ENCODE measurements around the gene MSMO1.

MSMO1 gene

DNA sequence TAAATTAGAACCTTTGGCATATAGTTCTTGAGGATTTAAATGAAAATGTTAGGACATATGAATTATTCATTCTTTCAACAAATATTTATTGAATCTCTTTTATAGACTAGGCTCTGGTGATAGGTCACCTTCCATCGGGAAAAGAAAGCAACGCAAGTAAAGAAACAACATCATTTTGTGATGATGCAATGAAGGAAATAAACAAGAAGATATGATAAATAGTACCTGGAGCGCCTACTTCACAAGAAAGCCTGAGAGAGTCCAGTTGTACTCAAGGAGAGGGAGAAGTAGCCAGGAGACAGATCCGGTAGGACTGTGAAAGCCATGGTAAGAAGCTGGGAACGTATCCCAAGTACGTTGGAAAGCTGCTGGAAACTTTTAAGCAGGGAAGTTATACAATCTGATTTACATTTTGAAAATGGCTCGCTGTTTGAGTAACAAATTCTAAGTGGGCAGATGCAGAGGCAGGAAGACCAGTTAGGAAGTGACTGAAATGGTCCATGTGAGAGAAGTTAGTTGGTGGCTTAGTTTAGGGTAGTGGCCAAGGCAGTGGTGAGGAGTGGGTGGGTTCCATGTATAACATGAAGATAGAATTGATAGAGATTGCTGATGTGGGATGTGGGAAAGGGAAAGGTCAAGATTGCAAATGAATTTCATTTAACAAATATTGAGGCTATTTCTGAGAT is 33.7 kb downstream of the MSMO1 start:
- no peak for DNase-seq (ENCODE audit: low read depth)

DNA sequence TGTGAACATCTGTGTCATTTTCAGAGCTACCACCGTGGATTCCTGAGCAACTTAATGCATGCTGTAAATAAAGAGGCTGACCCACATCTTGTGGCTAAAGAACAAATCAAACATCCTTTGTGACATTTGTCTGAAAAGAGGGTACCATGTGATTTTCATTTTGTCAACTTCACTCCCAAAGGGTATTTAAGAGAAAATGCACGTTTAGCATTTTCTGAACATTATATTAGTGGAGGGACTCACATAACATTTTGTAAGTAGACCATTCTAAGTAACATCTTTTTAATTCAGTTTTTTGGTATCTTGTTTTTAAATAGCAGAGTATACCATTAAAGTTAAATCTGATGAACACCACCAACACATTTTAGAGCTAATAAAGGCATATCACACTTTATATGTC is 34.3 kb downstream of the MSMO1 start:
- DNase-seq (ENCODE audit: low read depth) = no peak

DNA sequence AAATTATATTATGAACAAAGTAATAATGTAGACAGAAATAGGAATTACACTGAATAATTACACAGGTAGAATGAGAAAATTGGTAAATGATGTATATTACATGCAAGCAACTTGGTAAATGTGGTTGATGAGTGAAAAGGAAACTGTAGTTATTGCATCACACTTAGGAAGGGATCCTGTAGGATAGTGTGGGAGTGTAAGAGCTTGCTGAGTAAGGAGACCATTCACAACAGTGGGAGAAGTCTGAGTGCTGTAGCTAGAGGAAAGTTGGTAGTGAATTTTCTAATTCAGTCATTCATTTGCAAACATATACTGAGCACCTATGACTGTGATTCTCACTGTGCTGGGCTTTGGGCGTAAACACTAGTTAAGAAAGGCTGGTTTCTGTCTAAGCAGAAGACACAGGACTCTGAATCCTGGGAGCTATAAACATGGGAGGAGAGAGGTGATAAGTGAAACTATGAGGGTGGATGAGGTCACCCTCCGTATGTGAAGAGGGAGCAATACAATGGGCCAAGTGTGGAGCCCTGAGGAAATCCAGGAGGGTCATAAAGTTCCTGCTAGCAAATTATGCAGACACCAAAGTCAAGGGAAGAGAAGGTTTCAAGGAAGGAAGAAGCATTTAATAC is 37.1 kb downstream of the MSMO1 start:
- DNase-seq (ENCODE audit: low read depth) = no peak

DNA sequence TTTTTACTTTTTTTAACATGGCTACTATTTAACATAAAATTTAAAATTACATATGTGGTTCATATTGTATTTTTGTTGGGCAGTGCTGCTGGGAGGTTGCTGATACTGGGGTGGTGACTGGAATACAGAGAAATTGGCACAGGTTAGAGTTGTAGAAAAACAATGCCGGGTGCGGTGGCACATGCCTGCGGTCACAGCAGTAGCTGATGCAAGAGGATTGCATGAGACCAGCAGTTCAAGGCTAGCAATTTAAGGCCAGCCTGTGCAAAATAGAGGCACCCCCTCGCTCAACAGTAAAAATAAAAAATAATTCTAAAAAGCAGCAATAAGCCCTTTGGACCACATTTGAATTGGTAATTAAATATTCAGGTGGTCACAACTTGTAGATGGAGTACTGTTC is 39.6 kb downstream of the MSMO1 start:
- no peak for DNase-seq (ENCODE audit: low read depth)

DNA sequence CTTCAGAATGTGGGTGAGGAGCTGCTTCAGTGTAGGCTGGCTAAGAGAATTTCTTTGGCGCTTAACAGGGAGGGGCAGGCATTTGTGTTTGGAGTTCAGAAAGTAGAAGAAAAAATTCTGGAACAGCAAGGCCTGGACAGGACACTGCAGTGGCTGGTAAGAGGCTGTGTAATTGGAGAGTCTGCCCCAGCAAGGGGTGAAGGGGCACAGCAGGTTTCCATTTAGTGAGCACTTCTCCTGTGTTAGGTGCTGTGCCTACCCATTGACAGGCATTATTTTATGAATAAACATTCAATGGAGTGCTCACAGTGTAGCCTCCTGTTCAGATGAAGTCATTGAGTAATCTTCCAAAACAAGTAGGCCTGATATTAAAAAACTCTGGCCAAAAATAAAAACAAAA is 40.6 kb downstream of the MSMO1 start:
- DNase-seq (ENCODE audit: low read depth) = no peak

DNA sequence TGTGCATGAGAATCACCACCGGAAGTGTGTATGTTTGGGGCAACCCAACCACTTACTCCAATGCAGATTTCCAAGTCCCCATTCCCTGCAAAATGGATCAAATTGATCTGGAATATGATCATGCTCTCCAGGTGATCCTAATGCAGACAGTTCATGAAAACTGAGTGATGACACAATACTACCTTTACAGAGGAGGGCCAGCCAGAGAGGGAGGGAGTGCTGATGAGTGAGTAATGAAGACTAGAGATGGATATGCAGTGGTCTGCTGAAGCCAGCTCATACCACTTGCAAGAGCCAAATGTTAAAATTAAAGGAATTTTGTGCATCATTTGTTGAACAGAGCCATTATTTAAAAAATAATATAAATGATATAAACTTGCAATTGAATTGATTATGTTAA is 41.1 kb downstream of the MSMO1 start:
- no peak for DNase-seq (ENCODE audit: low read depth)

DNA sequence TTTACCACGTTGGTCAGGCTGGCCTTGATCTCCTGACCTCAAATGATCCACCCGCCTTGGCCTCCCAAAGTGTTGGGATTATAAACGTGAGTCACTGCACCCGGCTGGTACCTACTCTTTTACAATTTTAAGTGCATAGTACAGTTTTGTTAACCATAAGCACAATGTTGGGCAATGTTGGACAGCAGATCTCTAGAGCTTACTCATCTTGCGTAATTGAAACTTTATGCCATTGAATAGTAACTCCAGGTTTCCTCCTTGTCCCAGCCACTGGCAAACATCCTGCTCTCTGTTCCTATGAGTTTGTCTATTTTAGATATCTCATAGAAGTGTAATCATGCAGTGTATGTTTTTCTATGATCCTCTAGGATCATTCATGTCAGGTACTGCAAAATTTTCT is 42.1 kb downstream of the MSMO1 start:
- DNase-seq (ENCODE audit: low read depth) = no peak

DNA sequence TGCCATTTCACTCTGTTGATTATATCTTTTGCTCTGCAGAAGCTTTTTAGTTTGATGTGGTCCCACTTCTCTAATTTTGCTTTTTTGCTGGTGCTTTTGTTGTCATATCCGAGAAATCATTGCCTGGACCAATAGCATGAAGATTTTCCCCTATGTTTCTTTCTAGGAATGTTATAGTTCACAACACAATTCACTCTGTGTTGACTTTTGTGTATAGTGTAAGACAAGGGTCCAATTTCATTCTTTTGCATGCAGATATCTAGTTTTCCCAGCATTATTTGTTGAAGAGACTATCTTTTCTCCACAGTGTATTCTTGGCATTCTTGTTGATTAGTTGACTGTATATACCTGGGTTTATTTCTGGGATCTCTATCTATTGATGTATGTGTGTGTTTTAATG is 43.1 kb downstream of the MSMO1 start:
- no peak for DNase-seq (ENCODE audit: low read depth)

DNA sequence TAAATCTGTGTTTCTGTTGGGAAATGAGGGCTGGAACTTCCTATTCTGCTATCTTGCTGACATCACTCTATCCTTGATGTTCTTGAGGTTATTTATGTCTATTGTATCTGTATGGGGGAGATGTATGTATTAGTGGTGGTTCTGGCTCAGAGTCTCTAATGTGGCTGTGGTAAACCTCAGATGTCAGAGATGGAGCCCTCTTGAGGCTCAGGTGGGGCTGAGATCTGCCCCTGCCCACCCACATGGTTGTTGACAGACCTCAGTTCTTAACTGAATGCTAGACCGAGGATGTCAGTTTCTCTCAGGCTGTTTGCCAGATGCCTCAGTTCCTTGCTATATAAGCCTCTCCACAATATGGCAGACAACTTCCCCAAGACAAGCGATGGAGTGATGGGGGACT is 48.0 kb downstream of the MSMO1 start:
- DNase-seq (ENCODE audit: low read depth) = no peak

DNA sequence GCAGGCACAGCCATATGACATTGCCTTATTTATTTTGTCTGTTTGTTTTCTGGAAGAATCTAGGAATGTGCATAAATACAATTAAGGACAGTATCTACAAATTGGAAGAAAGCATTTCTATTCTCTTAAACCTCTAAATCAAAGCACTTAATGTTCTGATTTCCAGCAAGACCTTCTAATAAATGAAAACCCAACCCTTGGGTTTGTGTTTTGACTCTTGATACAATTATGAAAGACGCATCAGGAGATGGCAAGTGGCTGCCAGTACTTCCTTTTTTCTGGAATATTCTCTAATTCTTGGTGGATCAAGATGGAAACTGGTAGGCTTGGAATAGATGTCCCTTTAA is 50.9 kb downstream of the MSMO1 start:
- DNase-seq (ENCODE audit: low read depth) = no peak

DNA sequence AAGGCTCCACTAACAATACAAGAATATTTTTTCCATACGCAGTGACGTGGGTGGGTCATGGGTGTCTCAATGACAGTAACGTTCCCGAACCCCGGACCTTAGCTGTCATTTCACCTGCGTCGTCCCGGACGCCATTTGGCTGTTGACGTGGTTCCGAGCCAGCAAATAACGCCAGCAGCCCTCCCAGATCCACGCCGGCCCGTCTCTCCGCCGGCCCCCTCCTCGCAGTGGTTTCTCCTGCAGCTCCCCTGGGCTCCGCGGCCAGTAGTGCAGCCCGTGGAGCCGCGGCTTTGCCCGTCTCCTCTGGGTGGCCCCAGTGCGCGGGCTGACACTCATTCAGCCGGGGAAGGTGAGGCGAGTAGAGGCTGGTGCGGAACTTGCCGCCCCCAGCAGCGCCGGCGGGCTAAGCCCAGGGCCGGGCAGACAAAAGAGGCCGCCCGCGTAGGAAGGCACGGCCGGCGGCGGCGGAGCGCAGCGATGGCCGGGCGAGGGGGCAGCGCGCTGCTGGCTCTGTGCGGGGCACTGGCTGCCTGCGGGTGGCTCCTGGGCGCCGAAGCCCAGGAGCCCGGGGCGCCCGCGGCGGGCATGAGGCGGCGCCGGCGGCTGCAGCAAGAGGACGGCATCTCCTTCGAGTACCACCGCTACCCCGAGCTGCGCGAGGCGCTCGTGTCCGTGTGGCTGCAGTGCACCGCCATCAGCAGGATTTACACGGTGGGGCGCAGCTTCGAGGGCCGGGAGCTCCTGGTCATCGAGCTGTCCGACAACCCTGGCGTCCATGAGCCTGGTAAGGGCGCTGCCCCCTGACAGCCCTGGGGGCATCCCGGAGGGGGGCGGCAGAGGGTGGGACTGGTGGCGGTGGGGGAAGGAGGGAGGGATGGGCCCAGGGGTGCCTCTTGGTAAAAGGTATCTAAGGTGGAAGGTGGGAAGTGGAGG is 51.5 kb downstream of the MSMO1 start, which contains the start of gene CPE:
CPE (plus strand) TSS at position 264 of the 933 bp plus-strand sequence; CDS start at position 478, 214 bp downstream.
- peak; percentile 22 for DNase-seq (ENCODE audit: low read depth)

DNA sequence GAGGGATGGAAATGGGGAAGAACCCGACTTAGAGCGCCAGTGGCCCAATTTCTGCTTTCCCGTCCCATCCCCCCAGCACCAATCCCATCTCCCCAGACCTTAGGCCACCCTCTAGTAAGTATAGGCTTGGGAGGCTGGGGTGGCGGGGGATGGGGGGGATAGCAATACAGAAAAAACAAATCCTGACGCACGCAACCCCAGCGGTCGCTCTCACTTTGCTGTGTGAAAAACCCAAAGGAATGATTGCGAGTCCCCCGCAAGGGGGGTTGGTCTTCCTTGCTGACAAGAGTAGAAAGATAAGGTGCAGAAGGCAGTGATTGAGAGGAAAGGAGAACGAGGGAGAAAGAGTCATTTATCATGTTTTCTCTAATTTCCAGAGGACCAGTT is 52.2 kb downstream of the MSMO1 start:
- no peak for DNase-seq (ENCODE audit: low read depth)

DNA sequence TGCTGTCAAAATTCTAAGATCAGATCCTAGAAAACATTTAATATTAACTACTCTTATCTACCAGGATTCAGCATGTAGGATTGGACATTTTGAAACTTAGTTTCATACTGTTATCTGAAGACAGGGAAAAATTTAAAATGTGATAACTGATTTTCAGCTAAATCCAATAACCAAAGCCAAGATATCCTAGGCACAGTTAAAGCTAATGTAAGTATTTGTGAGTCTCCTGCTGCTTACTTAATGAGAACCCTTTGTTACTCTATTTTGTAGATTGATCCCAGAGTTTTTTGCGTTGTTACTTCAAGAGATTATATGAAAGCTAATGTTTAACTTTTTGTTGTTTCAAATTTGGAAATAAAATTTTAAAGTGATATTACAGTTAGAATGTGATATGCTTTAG is 53.3 kb downstream of the MSMO1 start:
- DNase-seq (ENCODE audit: low read depth) = no peak

DNA sequence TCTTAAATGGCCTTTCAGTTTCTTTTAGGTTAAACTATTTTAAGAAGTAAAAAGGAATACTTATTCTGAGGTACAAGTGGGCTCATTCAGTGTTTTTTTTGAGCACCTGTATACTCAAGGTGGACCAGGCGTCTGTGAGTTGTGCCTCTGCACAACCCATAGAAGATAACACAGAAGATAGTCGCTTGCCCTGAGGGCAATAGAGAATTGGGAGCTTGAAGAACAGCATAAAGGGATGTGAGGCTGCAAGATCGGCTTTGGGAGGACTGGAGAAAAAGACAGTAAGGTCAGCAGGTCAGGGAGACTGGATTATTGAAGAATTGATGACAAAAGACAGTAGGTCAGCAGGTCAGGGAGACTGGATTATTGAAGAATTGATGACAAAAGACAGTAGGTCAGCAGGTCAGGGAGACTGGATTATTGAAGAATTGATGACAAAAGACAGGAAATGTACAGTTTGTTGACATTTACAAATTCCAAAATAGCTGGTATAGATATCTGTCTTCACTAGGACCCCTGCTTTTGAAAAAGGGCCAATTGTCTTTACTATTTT is 54.4 kb downstream of the MSMO1 start:
- DNase-seq (ENCODE audit: low read depth) = no peak

DNA sequence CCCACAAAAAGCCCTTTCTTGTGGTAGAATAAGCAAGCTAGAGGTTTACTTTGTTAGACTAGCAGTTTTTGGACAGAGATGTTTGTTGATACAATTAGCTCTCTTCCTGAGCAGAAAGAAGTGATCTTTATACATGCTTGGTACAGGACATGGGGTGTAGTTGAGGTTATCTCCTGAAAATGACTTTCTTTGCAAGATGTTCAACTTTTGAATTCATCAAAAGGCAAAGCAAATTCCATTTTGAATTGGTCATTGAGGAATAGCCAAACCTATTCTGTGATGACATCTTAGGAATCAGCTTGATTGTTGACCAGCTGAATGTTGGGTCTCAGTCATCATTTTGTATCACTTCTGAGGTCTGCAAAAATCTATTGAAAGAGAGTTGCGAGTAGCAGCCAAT is 55.2 kb downstream of the MSMO1 start:
- no peak for DNase-seq (ENCODE audit: low read depth)

DNA sequence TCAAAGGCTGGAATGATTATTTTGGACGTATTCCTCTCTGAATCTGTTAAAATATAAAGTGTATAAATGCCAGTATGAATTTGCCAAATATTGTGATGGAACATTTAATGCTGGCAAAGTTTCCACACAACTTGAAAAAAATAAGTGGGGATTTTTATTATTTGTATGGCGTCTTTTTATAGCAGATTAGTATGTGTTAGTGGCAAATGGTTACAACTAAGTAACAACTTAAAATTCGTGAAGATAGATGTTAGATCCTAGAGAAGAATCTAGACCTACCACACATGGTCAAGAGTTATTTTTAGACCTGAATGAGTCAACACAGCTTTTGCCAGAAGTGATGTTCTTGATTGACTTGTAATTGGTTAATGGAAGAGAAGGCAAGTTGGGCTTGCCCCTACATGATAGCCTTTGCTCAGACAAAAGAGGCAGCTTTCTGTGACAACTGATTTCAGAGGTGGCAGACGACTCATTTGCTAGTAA is 56.2 kb downstream of the MSMO1 start:
- DNase-seq (ENCODE audit: low read depth) = no peak

DNA sequence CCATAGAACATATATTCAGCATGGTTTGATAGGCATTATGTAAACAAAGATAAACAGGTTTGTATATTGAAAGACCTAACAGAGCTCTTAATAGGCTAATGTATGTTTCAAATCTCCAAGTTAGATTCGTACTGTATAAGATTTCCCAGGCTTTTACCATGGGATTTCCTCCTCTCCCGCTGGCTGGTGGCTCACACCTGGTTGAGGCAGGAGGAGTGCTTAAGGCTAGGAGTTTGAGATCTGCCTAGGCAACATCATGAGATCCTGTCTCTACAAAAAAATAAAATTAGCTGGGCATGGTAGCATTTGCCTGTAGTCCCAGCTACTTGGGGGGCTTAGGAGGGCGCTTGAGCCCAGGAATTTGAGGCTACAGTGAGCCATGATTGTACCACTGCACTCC is 56.7 kb downstream of the MSMO1 start:
- no peak for DNase-seq (ENCODE audit: low read depth)

DNA sequence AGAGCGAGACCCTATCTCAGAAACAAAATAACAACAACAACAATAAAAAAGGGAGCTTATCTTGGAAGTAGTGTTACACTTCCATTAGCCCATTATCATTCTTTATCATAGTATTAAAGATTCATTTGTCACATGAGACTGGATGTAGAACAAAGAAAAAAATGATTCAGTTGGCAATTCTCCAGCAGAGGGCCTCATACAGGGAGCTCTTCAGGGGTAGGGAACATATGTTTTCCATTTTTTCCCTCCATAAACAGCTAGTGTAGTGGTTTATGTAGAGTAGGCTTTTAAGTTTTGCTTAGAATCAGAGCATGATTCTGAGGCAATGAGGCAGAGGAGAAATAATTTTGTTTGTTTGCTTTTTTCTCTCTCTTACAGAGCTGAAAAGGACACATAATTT is 57.1 kb downstream of the MSMO1 start:
- no peak for DNase-seq (ENCODE audit: low read depth)

DNA sequence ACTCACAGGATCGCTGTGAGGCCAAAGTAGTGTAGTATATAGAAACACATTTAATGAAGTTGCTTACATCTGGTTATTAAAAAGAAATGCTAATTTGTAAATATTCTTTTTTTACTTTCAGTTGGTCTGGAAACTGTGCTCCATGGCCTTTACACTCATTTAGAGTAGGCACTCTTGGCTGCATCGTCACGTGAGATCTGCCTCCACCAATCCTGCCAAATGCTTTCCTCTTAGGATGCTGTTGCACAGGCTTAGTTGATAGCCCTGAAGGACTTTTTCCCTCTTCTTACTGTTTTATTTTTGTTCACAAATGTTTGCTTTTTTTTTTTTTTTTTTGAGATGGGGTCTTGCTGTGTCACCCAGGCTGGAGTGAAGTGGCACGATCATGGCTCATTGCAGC is 57.7 kb downstream of the MSMO1 start:
- DNase-seq (ENCODE audit: low read depth) = no peak

DNA sequence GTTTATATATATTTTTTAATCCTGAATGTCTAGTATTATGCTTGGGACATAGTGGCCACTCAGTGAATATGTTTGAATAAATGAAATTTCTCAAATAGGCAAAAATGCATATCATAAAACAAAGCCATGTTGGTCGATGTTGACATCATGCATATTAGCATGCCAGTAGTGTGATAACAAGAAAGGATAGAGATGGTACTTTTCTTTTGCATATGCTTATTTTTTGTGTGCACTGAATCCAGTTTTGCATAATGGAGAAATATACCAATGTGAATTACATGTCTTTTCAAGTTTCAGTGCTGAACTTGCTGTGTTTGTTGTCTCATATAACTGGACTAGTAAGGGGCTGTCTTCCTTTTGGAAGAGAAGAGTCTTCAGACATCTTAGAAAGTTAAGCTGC is 58.9 kb downstream of the MSMO1 start:
- no peak for DNase-seq (ENCODE audit: low read depth)

DNA sequence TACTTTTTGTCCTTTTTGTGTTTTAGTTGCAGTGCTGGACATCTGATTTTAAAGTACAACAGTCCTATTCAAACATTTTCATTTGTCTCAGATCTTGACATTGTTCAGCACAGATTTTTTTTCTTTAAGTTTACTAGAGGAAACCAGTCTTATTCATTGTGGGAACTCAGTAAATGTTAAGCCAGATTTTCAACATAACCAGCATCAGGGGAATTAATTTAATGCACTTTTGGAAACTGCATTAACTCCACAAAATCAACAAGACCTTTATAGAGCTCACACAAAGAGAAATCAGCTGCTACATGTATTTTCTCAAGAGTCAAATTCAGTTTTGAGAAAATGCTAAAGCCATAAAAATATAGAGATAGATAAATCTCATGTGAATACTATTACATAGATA is 61.3 kb downstream of the MSMO1 start:
- no peak for DNase-seq (ENCODE audit: low read depth)
